ENCODE results near the gene TAGLN2.
"Not testable (repeated sequence)": the region's sequence is repeated elsewhere in the genome, so short reads cannot be mapped to it uniquely, and the experiment has no call there.

TAGLN2 gene

GRCh38 chr1:159900755-159901360 lies 24.4 kb downstream of the TAGLN2 start:
- DNase-seq (ENCODE audit: low read depth, low spot score): no peak

GRCh38 chr1:159900086-159900680 lies 25.1 kb downstream of the TAGLN2 start, which contains the start of gene CFAP45:
Gene CFAP45, minus strand, starts transcription at chr1:159900165. Its CDS starts 67 bp downstream, at chr1:159900098.
- DNase-seq (ENCODE audit: low read depth, low spot score): peak; percentile 92

GRCh38 chr1:159899634-159900033 lies 25.7 kb downstream of the TAGLN2 start:
- DNase-seq (ENCODE audit: low read depth, low spot score): not testable (repeated sequence)

GRCh38 chr1:159898527-159898926 lies 26.8 kb downstream of the TAGLN2 start:
- no peak for DNase-seq (ENCODE audit: low read depth, low spot score)

- DNase-seq (ENCODE audit: low read depth, low spot score): no peak
These were observed 27.3 kb downstream of the TAGLN2 start for GRCh38 chr1:159897962-159898361.

GRCh38 chr1:159896546-159896930 lies 28.8 kb downstream of the TAGLN2 start:
- no peak for DNase-seq (ENCODE audit: low read depth, low spot score)

- no peak for DNase-seq (ENCODE audit: low read depth, low spot score)
These were observed 29.3 kb downstream of the TAGLN2 start for GRCh38 chr1:159895836-159896545.

- DNase-seq (ENCODE audit: low read depth, low spot score): no peak
These were observed 30.0 kb downstream of the TAGLN2 start for GRCh38 chr1:159895286-159895685.

- no peak for DNase-seq (ENCODE audit: low read depth, low spot score)
These were observed 32.4 kb downstream of the TAGLN2 start for GRCh38 chr1:159892944-159893343.

- DNase-seq (ENCODE audit: low read depth, low spot score): peak; percentile 95
These were observed 33.8 kb downstream of the TAGLN2 start for GRCh38 chr1:159891275-159892157.

GRCh38 chr1:159890390-159890789 lies 34.9 kb downstream of the TAGLN2 start:
- no peak for DNase-seq (ENCODE audit: low read depth, low spot score)

- peak; percentile 87 for DNase-seq (ENCODE audit: low read depth, low spot score)
These were observed 35.5 kb downstream of the TAGLN2 start for GRCh38 chr1:159889821-159890252.

- no peak for DNase-seq (ENCODE audit: low read depth, low spot score)
These were observed 36.1 kb downstream of the TAGLN2 start for GRCh38 chr1:159889202-159889601.

GRCh38 chr1:159884296-159884695 lies 41.0 kb downstream of the TAGLN2 start:
- no peak for DNase-seq (ENCODE audit: low read depth, low spot score)

- DNase-seq (ENCODE audit: low read depth, low spot score): no peak
These were observed 42.2 kb downstream of the TAGLN2 start for GRCh38 chr1:159883134-159883533.

GRCh38 chr1:159882527-159882862 lies 42.8 kb downstream of the TAGLN2 start:
- DNase-seq (ENCODE audit: low read depth, low spot score): no peak

GRCh38 chr1:159881622-159882526 lies 43.4 kb downstream of the TAGLN2 start:
- peak; percentile 92 for DNase-seq (ENCODE audit: low read depth, low spot score)

- DNase-seq (ENCODE audit: low read depth, low spot score): no peak
These were observed 44.9 kb downstream of the TAGLN2 start for GRCh38 chr1:159880430-159880829.

- DNase-seq (ENCODE audit: low read depth, low spot score): no peak
These were observed 45.3 kb downstream of the TAGLN2 start for GRCh38 chr1:159879977-159880376.

GRCh38 chr1:159879136-159879535 lies 46.2 kb downstream of the TAGLN2 start:
- DNase-seq (ENCODE audit: low read depth, low spot score): no peak
